HEK293 (cell line): ENCODE data around the gene TRIM56.

ENCODE experiments used
- MYNN ChIP-seq: fragments of 450-650 bp; formaldehyde crosslinking; IDR thresholded peaks from 2 replicates; pipeline ENCODE4 v1.5.1; 2016; ENCODE audit warnings: missing biosample characterization, missing genetic modification characterization, borderline replicate concordance
- ZBTB8A ChIP-seq: fragments of 450-650 bp; formaldehyde crosslinking; IDR thresholded peaks from 2 replicates; pipeline ENCODE4 v1.5.1; 2016; ENCODE audit warnings: missing biosample characterization, missing genetic modification characterization
- ZNF24 ChIP-seq: fragments of 450-650 bp; formaldehyde crosslinking; IDR thresholded peaks from 2 replicates; pipeline ENCODE4 v1.5.1; 2016; ENCODE audit warnings: missing biosample characterization, missing genetic modification characterization
- ZNF76 ChIP-seq: fragments of 450-650 bp; formaldehyde crosslinking; IDR thresholded peaks from 2 replicates; pipeline ENCODE4; 2016; ENCODE audit warnings: low read depth, missing biosample characterization, missing genetic modification characterization, borderline replicate concordance
- ZNF776 ChIP-seq: fragments of 450-650 bp; formaldehyde crosslinking; IDR thresholded peaks from 2 replicates; pipeline ENCODE4 v1.5.0; 2017; ENCODE audit warnings: missing biosample characterization, missing genetic modification characterization, borderline replicate concordance
- TF ChIP-seq, protein P1 (sequence below): fragments of 450-650 bp; formaldehyde crosslinking; IDR thresholded peaks from 2 replicates; pipeline ENCODE4 v1.5.1; 2016; ENCODE audit warnings: missing biosample characterization, missing genetic modification characterization
- TF ChIP-seq, protein P2 (sequence below): fragments of 450-650 bp; formaldehyde crosslinking; IDR thresholded peaks from 2 replicates; pipeline ENCODE4 v1.5.1; 2016; ENCODE audit warnings: missing biosample characterization, missing genetic modification characterization

DNA sequence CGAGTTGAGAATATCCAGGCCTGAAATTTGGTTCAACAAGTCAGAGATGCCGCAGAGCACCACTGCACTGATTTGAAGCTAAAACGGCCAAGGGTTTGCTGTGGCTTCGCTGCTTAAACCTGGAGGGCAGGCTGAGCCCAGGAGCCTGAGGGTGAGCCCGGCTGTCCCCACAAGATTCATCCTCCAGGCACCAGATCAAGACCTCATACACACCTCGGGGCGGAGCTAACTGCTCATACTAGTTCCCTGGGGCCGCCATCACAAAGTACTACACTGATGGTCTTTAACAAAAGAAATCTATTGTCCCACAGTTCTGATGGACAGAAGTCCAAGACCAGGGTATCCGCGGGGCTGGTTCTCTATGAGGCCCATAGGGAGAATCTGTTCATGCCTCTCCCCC is 16.9 kb upstream of the TRIM56 start:
- TF ChIP-seq, protein P1, sequence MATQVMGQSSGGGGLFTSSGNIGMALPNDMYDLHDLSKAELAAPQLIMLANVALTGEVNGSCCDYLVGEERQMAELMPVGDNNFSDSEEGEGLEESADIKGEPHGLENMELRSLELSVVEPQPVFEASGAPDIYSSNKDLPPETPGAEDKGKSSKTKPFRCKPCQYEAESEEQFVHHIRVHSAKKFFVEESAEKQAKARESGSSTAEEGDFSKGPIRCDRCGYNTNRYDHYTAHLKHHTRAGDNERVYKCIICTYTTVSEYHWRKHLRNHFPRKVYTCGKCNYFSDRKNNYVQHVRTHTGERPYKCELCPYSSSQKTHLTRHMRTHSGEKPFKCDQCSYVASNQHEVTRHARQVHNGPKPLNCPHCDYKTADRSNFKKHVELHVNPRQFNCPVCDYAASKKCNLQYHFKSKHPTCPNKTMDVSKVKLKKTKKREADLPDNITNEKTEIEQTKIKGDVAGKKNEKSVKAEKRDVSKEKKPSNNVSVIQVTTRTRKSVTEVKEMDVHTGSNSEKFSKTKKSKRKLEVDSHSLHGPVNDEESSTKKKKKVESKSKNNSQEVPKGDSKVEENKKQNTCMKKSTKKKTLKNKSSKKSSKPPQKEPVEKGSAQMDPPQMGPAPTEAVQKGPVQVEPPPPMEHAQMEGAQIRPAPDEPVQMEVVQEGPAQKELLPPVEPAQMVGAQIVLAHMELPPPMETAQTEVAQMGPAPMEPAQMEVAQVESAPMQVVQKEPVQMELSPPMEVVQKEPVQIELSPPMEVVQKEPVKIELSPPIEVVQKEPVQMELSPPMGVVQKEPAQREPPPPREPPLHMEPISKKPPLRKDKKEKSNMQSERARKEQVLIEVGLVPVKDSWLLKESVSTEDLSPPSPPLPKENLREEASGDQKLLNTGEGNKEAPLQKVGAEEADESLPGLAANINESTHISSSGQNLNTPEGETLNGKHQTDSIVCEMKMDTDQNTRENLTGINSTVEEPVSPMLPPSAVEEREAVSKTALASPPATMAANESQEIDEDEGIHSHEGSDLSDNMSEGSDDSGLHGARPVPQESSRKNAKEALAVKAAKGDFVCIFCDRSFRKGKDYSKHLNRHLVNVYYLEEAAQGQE (tag by site-specific recombination) = no peak
- TF ChIP-seq ZNF776 (tag by site-specific recombination) = no peak
- TF ChIP-seq ZNF76 (tag by site-specific recombination) = no peak
- TF ChIP-seq, protein P2, sequence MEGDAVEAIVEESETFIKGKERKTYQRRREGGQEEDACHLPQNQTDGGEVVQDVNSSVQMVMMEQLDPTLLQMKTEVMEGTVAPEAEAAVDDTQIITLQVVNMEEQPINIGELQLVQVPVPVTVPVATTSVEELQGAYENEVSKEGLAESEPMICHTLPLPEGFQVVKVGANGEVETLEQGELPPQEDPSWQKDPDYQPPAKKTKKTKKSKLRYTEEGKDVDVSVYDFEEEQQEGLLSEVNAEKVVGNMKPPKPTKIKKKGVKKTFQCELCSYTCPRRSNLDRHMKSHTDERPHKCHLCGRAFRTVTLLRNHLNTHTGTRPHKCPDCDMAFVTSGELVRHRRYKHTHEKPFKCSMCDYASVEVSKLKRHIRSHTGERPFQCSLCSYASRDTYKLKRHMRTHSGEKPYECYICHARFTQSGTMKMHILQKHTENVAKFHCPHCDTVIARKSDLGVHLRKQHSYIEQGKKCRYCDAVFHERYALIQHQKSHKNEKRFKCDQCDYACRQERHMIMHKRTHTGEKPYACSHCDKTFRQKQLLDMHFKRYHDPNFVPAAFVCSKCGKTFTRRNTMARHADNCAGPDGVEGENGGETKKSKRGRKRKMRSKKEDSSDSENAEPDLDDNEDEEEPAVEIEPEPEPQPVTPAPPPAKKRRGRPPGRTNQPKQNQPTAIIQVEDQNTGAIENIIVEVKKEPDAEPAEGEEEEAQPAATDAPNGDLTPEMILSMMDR (tag by site-specific recombination) = no peak
- no peak for TF ChIP-seq ZNF24 (tag by site-specific recombination)
- TF ChIP-seq ZBTB8A (tag by site-specific recombination) = no peak
- no peak for TF ChIP-seq MYNN (tag by site-specific recombination)
